GM23338 (cell line): ENCODE results near the gene DEK. TPM values are rescaled to one million over a fixed set of nuclear protein-coding genes. Genes with fewer than 3 reads are reported as not detected.

ENCODE experiments used
- ATAC-seq: fragments of 200-7000 bp; cut with Tn5 transposase; 3 replicates; pipeline ENCODE4 v1.9.1; 2020
- DNase-seq: peaks from one replicate; pipeline ENCODE4 v3.0.0-alpha.2; 2015; ENCODE audit warnings: low spot score
- H2AFZ ChIP-seq: fragments of 200-600 bp; sonication (generic); 2 replicates; pipeline ENCODE4 v1.8.0; 2016; ENCODE audit warnings: antibody characterized with exemption, mild to moderate bottlenecking, moderate library complexity
- H3F3A ChIP-seq: fragments of 200-600 bp; sonication (generic); replicated peaks from 2 replicates; pipeline ENCODE4 v1.8.0; 2017; ENCODE audit warnings: antibody characterized with exemption, mixed run types, low read depth
- H3K27ac ChIP-seq: fragments of 200-600 bp; sonication (generic); 2 replicates; pipeline ENCODE4 v1.6.1; 2016; ENCODE audit warnings: low read depth
- H3K27me3 ChIP-seq: fragments of 200-600 bp; sonication (generic); 2 replicates; pipeline ENCODE4 v1.8.0; 2016; ENCODE audit warnings: mild to moderate bottlenecking, mixed run types, moderate library complexity; ENCODE audit not compliant: insufficient read depth
- H3K36me3 ChIP-seq: fragments of 200-600 bp; sonication (generic); 2 replicates; pipeline ENCODE4 v1.8.0; 2016; ENCODE audit warnings: mild to moderate bottlenecking; ENCODE audit not compliant: insufficient read depth
- H3K4me1 ChIP-seq: fragments of 200-600 bp; sonication (generic); 2 replicates; pipeline ENCODE4 v1.8.0; 2016; ENCODE audit warnings: mild to moderate bottlenecking, moderate library complexity; ENCODE audit not compliant: insufficient read depth
- H3K4me2 ChIP-seq: fragments of 200-600 bp; sonication (generic); 2 replicates; pipeline ENCODE4 v1.7.1; 2017; ENCODE audit warnings: mixed run types
- H3K4me3 ChIP-seq: fragments of 200-600 bp; sonication (generic); 2 replicates; pipeline ENCODE4 v1.6.1; 2016; ENCODE audit warnings: mixed run types
- H3K79me2 ChIP-seq: fragments of 200-600 bp; sonication (generic); replicated peaks from 2 replicates; pipeline ENCODE4 v1.8.0; 2017; ENCODE audit warnings: mild to moderate bottlenecking; ENCODE audit not compliant: insufficient read depth
- H3K9me2 ChIP-seq: fragments of 200-600 bp; sonication (generic); 2 replicates; pipeline ENCODE4 v1.8.0; 2017; ENCODE audit not compliant: insufficient read depth
- H4K20me1 ChIP-seq: fragments of 200-600 bp; sonication (generic); replicated peaks from 2 replicates; pipeline ENCODE4 v1.8.0; 2017; ENCODE audit warnings: mild to moderate bottlenecking; ENCODE audit not compliant: insufficient read depth
- H3K27ac Mint-ChIP-seq: 2 replicates; pipeline ENCODE4 v1.8.0; 2020; ENCODE audit warnings: inconsistent platforms, mild to moderate bottlenecking, moderate library complexity, mixed read lengths
- H3K27me3 Mint-ChIP-seq: 3 replicates; pipeline ENCODE4 v1.8.0; 2022; ENCODE audit warnings: low read depth, mild to moderate bottlenecking, moderate library complexity, mixed read lengths, inconsistent platforms; ENCODE audit not compliant: insufficient read depth, poor library complexity
- H3K36me3 Mint-ChIP-seq: 3 replicates; pipeline ENCODE4 v1.8.0; 2021; ENCODE audit warnings: low read depth, mild to moderate bottlenecking, inconsistent platforms, moderate library complexity, mixed read lengths
- H3K4me1 Mint-ChIP-seq: 3 replicates; pipeline ENCODE4 v1.8.0; 2020; ENCODE audit warnings: mild to moderate bottlenecking, inconsistent platforms, mixed read lengths
- H3K4me3 Mint-ChIP-seq: 3 replicates; pipeline ENCODE4 v1.8.0; 2021; ENCODE audit warnings: moderate library complexity, mild to moderate bottlenecking, inconsistent platforms, mixed read lengths
- H3K9me3 Mint-ChIP-seq: 3 replicates; pipeline ENCODE4 v1.8.0; 2020; ENCODE audit warnings: moderate library complexity, mild to moderate bottlenecking, inconsistent platforms, mixed read lengths
- EZH2phosphoT487 ChIP-seq: fragments of 200-600 bp; sonication (generic); IDR thresholded peaks from one replicate; pipeline ENCODE4 v1.8.1; 2018; ENCODE audit warnings: antibody characterized with exemption; ENCODE audit not compliant: unreplicated experiment
- JUNB ChIP-seq: IDR thresholded peaks from one replicate; pipeline ENCODE4 v1.6.1; 2016; ENCODE audit warnings: antibody characterized with exemption; ENCODE audit not compliant: unreplicated experiment
- NANOG ChIP-seq: IDR thresholded peaks from 2 replicates; pipeline ENCODE4 v1.6.1; 2016; ENCODE audit warnings: antibody characterized with exemption, borderline replicate concordance
- REST ChIP-seq: IDR thresholded peaks from one replicate; pipeline ENCODE4 v1.6.1; 2018; ENCODE audit warnings: antibody characterized with exemption; ENCODE audit not compliant: unreplicated experiment
- ZNF462 ChIP-seq: fragments of 250-450 bp; sonication (Bioruptor Pico); IDR thresholded peaks from 2 replicates; pipeline ENCODE4 v1.5.0; 2020; ENCODE audit warnings: mild to moderate bottlenecking, moderate library complexity
- polyA plus RNA-seq: library from polyadenylated mRNA; unstranded; fragments of >200 nt; fragmentation: Nextera tagmentation; extraction: Ambion mirVana; gene quantifications from 2 replicates; pipeline ENCODE4 v1.2.1, GENCODE V29; 2016
- total RNA-seq: library from RNA; depleted of rRNA; stranded (reverse); fragments of >200 nt; shearing (Covaris generic); gene quantifications from 2 replicates; pipeline ENCODE4 v1.2.3, GENCODE V29; 2014

DEK gene
- total and polyA plus RNA-seq, 2 experiments from 2014 or later: 218 to 582 TPM

GRCh38 chr6:18204691-18205090 lies 59.6 kb downstream of the DEK start:
- H3K4me3 ChIP-seq: no peak overlapping the region
- no peaks in the 10 kb centered on the region for H3K4me1 ChIP-seq
- H3K9me2 ChIP-seq: no peaks in the 10 kb centered on the region
- H3F3A ChIP-seq: no peaks in the 10 kb centered on the region
- H3K79me2 ChIP-seq: no peaks in the 10 kb centered on the region
- H2AFZ ChIP-seq: no peak overlapping the region
- no peak for TF ChIP-seq REST
- no peak for TF ChIP-seq JUNB
- TF ChIP-seq ZNF462 (CRISPR knock-in tag): no peak
- no peak for TF ChIP-seq NANOG
- no peak for TF ChIP-seq EZH2phosphoT487
- no peaks in the 10 kb centered on the region; the same call in 2 of the 3 replicates for H3K36me3 Mint-ChIP-seq
- peaks cover 5% of the 10 kb centered on the region for H3K27me3 Mint-ChIP-seq
- no peak overlapping the region for H3K4me2 ChIP-seq
- H3K27me3 ChIP-seq: no peaks in the 10 kb centered on the region
- H3K4me1 Mint-ChIP-seq: peaks cover 9% of the 10 kb centered on the region; the same call in 2 of the 3 replicates
- H3K9me3 Mint-ChIP-seq: no peaks in the 10 kb centered on the region
- H3K4me3 Mint-ChIP-seq: no peak overlapping the region
- H3K27ac ChIP-seq: no peak overlapping the region
- H3K27ac Mint-ChIP-seq: no peak overlapping the region
- H3K36me3 ChIP-seq: no peaks in the 10 kb centered on the region
- ATAC-seq (no peak), DNase-seq (no peak)
- no peaks in the 10 kb centered on the region for H4K20me1 ChIP-seq
